Measurements from ENCODE around the gene SETBP1. TPM values are rescaled to one million over a fixed set of nuclear protein-coding genes. Genes with fewer than 3 reads are reported as not detected.

Gene SETBP1
- total and polyA plus RNA-seq, 3 donors from 2014 or later = 6.2 to 34.7 (median 33.1) TPM

GRCh38 chr18:44920441-44920840 lies 239.8 kb downstream of the SETBP1 start:
- Histone ChIP-seq H3K4me1 (peaks cover 7% of the 10 kb centered on the region), H3K27ac (no peak overlapping the region), H3K9me3 (no peaks in the 10 kb centered on the region), H3K4me3 (no peak overlapping the region), H3K27me3 (no peaks in the 10 kb centered on the region), H3K36me3 (ENCODE audit: low read depth, missing control alignments) (no peaks in the 10 kb centered on the region)
- intact Hi-C loops (cut with DNase I; ENCODE audit: low total_unique reads) = no loop called here
- no peak for TF ChIP-seq POLR2A (IDR thresholded peaks at IDR 0.05)
- TF ChIP-seq, protein P1, sequence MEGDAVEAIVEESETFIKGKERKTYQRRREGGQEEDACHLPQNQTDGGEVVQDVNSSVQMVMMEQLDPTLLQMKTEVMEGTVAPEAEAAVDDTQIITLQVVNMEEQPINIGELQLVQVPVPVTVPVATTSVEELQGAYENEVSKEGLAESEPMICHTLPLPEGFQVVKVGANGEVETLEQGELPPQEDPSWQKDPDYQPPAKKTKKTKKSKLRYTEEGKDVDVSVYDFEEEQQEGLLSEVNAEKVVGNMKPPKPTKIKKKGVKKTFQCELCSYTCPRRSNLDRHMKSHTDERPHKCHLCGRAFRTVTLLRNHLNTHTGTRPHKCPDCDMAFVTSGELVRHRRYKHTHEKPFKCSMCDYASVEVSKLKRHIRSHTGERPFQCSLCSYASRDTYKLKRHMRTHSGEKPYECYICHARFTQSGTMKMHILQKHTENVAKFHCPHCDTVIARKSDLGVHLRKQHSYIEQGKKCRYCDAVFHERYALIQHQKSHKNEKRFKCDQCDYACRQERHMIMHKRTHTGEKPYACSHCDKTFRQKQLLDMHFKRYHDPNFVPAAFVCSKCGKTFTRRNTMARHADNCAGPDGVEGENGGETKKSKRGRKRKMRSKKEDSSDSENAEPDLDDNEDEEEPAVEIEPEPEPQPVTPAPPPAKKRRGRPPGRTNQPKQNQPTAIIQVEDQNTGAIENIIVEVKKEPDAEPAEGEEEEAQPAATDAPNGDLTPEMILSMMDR (IDR thresholded peaks at IDR 0.05) = no peak
- DNase-seq = no peak
- WGBS, 2 donors = 88 to 90% methylated on average over 4 of the region's 4 CpGs

DNA sequence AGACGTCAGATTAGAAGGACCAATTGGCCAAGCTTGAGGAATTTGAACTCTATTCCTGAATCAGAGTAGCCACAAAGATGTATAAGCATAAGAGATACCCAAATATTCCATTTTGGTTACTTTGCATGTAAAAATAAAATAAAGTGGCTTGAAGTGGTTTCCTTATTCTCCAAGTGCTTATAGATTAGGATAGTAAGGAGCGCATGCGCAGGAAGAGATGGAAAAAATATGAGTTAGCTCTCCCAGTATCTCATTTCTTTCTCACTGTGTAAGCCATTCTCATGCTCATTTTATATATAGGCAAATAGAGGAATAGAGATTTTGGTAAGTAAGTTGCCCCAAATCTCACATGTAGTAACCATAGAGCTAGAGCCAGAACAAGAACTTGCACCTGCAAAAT lies 241.3 kb downstream of the SETBP1 start:
- H3K9me3 ChIP-seq = no peaks in the 10 kb centered on the region
- H3K27ac ChIP-seq = no peak overlapping the region
- H3K4me3 ChIP-seq = no peak overlapping the region
- intact Hi-C loops (cut with DNase I; ENCODE audit: low total_unique reads) = no loop called here
- no peaks in the 10 kb centered on the region for H3K36me3 ChIP-seq (ENCODE audit: low read depth, missing control alignments)
- WGBS, 2 donors = 95 to 96% methylated on average over 3 of the region's 3 CpGs
- no peak for DNase-seq
- TF ChIP-seq POLR2A (IDR thresholded peaks at IDR 0.05) = no peak
- TF ChIP-seq, protein P1 (IDR thresholded peaks at IDR 0.05) = no peak
- peaks cover 7% of the 10 kb centered on the region for H3K4me1 ChIP-seq
- no peaks in the 10 kb centered on the region for H3K27me3 ChIP-seq

DNA sequence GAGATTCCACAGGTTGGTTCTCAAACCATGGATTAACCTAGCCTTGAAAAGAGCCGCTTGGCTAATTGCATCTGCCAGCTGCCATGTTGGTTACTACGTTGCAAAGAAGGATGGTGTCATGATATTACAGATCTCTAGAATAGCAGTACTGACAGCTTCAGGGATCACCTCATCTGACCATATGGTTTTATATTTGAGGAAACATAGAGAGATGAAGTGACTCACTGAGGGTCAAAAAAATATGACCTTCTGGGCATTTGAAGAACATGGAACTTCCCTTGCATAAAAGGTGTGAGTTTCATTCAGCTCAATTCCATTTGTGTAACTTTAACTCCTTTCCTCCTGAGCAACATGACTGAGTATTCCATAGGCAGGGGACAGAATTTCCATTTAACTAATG lies 242.3 kb downstream of the SETBP1 start:
- intact Hi-C loops (cut with DNase I; ENCODE audit: low total_unique reads) = no loop called here
- Histone ChIP-seq H3K27me3 (no peaks in the 10 kb centered on the region), H3K27ac (no peak overlapping the region), H3K4me3 (no peak overlapping the region), H3K4me1 (no peaks in the 10 kb centered on the region), H3K9me3 (no peaks in the 10 kb centered on the region), H3K36me3 (ENCODE audit: low read depth, missing control alignments) (no peaks in the 10 kb centered on the region)
- TF ChIP-seq POLR2A (IDR thresholded peaks at IDR 0.05) = no peak
- TF ChIP-seq, protein P1 (IDR thresholded peaks at IDR 0.05) = no peak
- 90 to 94% methylated on average over 2 of the region's 2 CpGs for WGBS, 2 donors
- no peak for DNase-seq

DNA sequence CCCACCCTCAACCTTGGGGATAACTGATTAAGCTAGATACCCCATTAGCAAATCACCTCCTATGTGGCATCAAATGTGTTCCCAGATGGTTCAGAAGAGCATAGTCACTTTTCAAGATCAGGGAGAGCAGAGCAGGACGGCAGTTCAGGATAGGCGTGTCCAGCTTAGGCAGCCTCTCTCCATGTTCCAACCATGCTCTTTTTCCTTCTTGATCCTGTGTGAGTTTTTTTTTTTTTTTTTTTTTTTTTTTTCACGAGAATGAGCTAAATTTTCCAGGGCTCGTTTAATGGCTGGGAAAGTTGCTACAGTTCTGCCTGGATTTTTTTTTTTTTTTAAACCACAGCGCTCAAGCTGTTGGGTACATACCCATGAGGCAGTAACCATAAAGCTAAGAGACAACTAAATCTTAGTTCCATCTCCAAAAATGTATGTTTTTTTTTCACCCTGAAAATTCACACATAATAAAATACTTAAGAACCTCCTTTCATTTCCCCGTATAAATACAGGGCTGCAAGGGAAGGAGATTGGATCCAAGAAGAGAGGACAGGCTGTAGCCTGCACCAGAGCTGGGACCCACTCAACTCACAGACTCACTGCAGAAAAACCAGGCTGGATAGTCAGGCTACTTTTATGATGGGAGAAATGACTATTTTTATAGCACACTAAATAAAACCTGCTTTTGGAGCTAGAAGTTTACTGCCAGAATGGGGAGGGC lies 244.3 kb downstream of the SETBP1 start:
- H3K4me3 ChIP-seq = no peak overlapping the region
- H3K36me3 ChIP-seq (ENCODE audit: low read depth, missing control alignments) = no peaks in the 10 kb centered on the region
- TF ChIP-seq, protein P1 (IDR thresholded peaks at IDR 0.05) = no peak
- no peak for TF ChIP-seq POLR2A (IDR thresholded peaks at IDR 0.05)
- intact Hi-C loops (cut with DNase I; ENCODE audit: low total_unique reads) = no loop called here
- 50 to 60% methylated on average over 6 of the region's 6 CpGs for WGBS, 2 donors
- no peaks in the 10 kb centered on the region for H3K4me1 ChIP-seq
- DNase-seq = no peak
- no peaks in the 10 kb centered on the region for H3K9me3 ChIP-seq
- no peaks in the 10 kb centered on the region for H3K27me3 ChIP-seq
- peak overlapping the region; percentile 60 to 66 for H3K27ac ChIP-seq
